GM04503 (cell line): Measurements from ENCODE around the gene TBX3.

ENCODE experiments used
- DNase-seq: peaks from one replicate; pipeline ENCODE4 v3.0.0-alpha.2; 2012; ENCODE audit warnings: low read depth

Gene TBX3

DNA sequence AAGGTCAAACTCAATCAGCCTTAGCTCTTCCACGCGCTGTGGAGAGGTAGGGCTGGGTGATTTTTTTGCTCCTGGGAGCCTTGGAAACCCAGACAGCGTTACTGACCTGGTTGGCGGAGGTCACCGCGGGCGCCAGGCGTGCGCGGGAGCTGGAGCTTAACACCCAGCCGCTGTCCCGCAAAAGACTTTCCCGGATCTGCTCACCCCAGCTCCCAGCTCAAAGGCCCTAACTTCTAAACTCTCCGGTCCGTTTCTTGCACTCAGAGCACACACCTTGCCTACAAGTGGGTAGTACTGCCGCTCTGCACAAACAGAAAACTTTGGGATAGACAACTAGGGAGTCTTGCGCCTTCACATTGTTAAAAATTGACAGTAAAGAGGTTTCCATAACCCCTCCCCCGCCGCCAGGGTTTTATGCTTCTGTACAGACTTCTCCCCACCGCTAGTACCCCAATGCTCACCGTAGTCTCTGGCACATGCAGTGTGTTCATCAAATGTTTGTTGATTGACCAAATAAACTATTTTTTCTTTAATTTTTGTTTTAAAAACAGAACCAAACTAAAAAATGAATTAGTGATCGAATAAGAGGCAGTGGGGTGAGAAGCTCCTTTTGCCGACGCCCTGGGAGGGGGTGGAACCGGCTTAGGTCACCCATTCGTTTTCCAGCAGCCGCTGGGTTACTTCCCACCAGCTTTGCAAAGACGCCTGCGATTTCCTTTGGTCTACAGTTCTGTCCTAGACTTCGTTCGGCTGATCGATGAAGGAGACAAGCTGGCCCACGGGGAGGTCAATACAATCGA, 12.7 kb upstream of the TBX3 start:
- DNase-seq: no peak

DNA sequence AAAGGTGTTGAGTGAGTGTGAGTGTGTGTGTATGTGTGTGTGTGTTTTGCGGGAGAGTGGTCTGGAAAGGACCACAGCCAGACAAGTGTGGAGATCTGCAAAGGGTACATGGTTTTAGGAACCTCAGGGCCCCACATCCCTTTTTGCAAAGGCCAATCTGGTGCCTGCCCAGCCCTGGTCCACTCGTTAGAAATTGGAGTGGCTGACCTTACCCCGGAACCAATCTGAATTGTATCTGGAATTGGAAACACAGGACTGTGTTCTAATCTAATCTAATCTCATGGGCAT, 11.3 kb upstream of the TBX3 start:
- DNase-seq: no peak

DNA sequence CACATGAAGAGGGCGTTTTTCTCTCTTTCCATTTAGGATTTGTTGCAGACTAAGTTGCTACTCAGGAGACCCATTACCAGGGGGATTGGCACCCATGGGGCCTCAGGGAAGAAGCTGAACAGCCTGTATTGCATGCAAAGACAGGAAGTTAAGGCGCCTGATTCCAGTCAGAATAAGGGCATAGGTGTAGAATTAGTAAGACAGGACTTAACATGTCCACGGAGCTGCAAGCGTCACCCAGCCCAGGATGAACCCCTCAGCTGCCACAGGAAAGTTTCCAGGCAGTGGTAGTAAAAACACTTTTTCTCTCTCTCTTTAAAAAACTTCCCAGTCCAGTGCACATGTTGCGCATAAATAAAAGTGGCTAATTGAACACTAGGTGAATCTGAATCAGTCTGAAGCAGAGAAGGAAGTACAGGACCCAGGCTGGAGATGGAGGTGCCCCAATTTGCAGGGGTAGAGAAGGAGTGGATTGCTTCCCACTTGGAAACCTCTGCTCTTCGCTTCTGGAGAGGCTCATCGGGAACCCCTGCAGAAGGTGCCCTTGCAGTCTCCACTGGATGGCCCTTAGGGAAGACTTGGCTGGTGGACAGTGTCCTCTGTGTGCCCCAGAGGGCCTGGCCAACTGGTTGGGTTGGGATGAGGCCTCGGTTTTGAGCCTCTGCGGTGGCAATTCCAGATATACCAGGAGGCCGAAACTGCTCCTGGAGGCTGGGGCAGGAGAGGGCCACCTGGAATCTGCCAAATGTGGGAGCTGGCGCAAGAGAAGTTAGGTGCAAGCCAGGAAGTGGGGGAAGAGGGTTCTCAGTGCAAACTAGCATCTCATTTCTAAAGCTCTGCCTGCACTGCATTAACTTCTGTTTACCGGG, 10.7 kb upstream of the TBX3 start:
- no peak for DNase-seq

DNA sequence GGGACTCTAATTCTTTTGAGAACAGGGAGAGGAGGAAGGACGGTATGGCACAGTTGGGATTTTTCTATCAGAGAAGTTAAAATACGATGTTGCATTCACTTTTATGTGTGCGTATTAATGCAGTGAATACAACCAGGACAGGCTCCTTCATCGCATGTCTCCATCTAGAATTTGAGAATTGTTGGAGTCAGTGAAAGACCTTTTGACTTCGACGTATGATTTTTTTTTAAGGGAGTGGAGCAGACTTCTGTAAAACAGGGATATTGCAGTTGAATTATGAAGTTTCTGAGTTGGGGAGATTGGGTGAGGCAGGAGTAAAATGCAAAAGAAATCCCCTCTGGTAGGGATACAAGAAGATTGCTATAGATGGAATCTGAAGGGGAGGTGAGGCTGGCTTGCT, 9.6 kb upstream of the TBX3 start:
- no peak for DNase-seq

DNA sequence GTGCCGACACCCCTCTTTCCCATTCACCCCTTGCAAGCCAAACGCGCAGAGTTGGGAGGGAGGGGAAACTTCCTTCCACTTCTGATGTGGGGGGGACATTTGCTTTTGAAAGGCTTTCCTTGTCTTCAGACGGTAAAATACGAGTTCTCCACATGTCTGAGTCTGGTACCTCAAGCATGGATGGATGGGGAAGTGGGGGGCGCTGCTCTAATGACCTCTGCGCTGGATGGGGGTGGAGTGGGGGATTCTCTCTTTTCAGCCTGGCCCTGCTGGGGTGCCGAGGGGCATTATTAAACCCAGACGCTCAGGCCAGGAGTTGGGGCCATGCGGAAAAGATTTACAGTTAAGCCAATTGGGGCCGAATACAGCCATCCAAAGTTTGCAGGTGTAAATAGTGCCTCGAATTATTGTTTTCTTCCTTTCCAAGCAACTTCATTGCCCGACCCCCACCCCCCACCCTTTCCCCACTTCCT, 9.1 kb upstream of the TBX3 start:
- no peak for DNase-seq

DNA sequence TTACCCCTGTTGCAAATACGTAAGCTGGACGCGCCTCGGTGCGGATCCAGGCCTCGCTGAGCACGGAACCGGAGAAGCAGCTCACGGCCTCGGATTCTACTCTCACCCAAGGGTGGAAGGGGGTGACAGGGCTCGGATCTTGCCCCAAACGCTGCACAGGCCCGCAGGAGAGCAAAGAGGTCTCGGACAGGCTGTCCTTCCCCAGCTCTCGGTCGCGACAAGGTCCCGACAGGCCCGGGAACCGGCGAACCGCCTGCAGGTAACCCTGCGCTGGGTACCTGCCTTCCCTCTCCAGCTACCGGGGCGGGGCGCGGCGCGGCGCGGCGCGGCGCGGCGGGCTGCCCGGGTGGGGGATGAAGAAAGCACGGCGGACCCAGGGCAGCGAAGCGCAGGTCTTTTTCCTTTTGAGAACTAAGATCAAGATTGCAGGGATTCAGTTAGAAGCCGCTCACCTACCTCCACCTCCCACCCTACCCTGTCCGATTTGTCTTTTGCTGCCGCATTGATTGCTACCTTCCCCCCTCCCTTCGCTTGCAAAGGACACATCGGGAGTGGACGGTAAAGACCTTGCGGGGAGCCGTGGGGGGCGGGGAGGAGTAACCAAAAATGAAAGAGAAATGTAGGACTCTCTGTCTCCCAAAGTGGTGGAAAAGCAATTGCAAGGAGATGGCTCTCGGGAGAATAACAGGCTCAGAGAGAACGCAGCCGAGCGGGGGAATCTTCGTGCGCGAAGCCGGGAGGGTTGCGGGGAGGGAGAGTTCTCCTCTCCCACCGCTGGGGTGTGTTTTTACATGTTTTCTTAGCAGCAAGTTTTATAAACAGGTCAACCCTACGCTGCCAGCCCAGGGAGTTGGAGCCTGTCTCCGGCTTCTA, 8.4 kb upstream of the TBX3 start:
- no peak for DNase-seq

DNA sequence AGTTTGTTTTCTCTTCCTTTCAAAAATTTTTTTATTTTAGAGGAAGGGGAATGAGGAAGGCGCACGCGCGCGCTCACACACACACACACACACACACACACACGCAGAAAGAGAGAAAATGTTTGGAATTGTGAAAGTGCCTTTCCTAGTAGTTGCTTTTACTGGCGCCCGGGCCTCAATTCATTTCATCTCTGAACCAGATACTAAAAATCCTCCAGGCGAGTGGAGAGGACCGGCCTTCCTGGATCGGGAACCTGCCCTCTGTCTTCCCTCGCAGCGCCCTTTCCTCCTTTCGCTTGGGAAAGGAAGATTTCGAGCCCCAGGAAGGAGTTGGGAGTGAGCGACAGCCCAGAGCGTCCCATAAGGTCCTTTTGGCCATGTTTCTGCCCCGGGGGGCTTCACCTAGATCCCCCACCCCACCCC, 7.8 kb upstream of the TBX3 start:
- no peak for DNase-seq

DNA sequence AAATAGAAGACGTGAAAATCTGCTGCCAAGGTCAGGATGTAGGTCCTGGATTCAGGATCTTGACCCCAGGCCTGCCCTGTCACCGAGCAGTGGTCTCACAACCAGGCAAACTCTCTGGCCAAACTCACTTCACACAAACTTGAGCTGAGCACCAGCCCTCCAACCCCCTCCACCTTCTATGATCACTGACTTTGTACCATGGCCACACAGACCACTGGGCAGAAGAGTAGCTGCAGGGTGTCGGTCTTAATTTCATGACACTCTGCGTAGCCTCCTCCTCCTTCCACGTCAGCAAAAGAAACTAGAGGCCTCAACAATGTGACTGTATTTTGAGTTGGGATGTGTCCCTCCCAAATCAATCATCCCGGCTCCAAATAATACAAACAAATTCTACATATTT, 7.2 kb upstream of the TBX3 start:
- DNase-seq: no peak

DNA sequence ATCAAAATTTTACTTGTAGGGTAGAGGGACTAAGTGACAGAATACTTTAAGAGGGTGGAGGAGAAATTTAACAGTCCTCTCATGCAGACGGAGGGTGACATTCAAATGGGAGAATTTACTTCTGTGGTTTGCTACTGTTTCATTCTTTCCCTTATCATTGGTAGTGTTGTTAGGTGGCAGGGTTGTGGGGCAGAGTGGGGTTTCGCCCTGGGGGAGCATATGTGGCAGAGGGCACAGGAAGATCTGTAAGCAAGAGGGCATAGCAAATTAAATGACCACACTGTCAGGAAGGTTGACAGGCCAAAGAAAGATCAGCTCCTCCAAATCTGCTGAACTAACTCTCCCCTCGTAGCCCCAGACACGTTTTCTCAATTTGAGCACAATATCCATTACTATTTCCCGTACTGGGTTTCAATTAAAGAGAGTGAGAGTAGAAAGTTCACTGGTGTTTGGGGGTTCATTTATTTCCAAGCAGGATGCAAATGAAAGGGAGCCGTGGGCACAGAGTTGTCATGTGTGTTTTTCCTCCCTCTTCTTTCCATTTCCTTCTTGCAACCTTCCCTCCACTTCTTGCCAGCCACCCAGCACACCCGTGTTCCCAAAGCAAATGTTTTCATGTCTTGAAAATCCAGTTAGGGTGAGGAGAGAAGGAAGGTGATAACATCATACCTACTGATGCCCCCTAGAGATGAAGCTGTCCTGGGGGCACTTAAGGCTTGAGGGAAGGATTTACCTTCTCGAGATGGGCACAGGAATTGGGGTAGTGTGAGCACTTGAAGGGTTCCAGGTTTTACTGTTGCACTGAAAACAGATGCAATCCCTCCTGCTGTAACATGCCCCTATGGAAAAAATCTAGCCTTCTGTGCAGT, 6.5 kb upstream of the TBX3 start:
- no peak for DNase-seq

DNA sequence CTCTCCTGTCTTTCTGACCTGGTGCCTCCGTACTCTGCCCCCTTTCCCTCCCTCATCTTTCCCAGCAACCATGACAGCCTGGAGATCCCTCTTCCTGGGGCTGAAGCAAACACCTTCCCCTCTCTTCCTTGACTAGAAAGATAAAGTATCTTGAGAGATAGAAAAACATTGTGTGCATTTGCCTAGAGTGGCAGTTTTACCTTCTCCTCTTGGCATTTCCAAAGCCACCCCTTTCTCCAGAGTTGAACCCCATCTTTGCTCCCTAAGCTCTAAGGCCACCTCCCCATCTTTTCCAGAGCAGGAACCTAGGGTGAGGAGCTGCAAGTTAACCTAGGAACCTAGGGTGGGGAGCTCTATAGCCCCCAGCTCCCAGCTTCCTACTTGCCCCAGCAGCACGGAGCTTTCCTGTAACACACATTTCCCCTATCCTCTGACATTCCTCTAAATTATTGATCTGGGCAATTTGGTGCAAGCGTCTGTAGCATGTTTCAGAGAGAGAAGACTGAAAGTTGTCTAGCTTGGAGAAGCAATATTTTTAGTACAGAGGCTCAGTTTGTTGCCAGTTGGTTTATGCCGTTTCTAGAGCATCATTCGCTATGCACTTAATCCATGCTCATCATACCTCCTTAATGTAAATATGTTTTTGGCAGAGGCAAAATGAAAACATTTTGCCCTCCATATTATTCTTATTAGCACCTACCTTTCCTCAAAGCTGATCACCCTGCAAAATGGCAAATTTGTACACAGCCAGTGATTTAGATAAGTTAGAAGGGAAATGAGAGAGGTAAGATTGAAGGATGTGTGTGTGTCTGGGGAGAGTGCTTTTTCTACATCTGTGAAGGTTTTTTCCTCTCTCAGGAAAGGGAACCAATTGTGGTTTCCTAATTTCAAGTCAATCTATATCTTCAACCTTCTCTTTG, 5.4 kb upstream of the TBX3 start:
- DNase-seq: no peak

DNA sequence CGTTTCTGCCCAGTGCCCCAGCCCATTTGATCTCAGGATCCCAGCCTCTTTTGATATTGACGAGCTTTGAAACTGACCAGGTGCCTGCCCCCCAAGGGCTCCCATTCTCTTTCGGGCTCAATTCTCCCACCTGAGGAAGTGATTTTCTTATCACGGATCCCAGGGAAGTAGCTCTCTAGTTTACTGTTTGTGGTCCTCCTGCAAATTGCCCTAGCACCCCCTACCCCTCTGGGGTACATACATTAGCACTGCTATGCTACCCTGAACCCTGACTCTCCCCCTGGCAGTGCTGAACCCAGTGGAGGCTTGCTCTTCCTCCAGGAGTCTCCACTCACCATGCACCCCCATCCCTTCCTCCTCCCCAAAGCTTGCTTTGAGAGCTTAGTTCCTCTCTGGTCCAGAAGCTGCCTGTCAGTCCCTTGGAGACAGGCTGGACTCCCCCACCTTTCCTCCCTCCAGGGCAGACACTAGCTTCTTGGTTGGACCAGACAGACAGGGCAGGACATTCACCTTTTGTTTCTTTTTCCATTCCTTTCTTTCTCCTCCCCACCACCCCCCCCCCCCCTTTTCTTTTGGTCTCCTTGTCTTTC, 4.4 kb upstream of the TBX3 start:
- no peak for DNase-seq

DNA sequence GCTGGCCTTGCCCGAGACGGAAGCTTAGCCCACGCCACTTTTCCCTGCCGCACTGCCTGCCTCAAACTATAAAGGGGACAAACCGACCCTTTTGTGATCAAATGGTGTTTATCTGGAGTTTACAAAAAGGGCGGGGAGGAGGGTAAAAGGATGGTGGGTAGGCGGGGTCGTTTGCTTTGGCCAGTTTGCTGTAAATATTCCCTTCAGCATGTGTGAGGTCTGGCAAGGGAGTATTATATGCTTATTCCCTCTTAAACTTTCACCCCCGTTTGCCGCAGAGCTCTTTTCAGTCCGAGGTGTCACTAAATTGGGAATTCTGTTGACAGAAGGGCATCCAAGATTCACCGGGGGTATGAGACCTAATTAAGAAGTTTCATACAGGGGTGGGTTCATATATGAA, 3.8 kb upstream of the TBX3 start:
- no peak for DNase-seq

DNA sequence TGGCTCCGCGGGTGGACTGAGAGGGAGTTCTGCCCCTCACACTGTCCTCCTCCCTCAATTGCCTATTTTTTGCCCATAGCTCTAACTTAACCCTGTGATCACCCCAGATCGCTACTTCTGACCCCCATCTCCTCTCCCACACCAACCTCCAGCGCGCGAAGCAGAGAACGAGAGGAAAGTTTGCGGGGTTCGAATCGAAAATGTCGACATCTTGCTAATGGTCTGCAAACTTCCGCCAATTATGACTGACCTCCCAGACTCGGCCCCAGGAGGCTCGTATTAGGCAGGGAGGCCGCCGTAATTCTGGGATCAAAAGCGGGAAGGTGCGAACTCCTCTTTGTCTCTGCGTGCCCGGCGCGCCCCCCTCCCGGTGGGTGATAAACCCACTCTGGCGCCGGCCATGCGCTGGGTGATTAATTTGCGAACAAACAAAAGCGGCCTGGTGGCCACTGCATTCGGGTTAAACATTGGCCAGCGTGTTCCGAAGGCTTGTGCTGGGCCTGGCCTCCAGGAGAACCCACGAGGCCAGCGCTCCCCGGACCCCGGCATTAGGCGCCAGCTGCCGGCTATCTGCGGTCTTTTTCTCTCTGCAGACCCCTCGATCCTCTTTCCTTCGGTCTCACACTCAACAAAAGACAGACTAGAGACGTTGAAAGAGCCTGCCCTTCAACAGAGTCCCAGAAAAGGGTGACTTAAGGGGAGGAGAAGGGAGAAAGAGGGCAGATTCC, 3.0 kb upstream of the TBX3 start:
- no peak for DNase-seq

DNA sequence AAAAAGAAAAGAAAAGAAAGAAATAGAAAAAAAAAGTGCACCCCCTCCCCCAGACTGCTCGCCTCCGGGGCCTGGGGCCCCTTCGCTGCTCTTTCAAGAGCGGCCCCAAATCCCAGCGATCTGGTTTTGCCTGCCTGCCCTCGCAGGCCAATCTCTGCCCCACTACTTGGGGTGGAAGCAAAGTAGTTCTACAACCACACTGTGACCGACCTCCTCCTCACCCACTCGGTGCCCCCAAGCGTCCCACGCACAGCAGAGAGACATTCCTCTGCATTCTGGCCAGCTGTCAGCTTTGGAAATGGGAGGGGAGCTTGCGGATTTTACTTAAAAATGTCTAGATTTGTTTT, 2.4 kb upstream of the TBX3 start:
- DNase-seq: no peak

DNA sequence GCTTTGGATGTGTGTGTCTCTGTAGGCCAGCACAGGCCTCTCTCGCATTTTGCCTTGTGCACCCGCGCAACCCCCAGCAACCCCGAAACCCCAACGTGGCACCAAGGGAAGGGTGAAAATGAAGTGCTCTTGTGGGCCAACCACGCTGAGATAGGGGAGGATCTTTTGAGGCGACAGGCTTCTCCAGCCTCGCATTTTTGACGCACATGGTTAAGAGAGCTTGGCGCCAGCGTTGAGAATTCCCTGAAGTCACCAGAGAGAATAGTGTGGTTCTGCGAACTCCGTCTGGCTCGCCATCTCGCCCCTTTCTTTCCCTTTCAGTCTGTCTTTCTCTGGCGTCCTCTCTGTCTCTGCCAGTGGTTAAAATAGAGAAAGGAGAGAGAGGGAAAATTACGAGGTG, 1.9 kb upstream of the TBX3 start:
- DNase-seq: no peak

DNA sequence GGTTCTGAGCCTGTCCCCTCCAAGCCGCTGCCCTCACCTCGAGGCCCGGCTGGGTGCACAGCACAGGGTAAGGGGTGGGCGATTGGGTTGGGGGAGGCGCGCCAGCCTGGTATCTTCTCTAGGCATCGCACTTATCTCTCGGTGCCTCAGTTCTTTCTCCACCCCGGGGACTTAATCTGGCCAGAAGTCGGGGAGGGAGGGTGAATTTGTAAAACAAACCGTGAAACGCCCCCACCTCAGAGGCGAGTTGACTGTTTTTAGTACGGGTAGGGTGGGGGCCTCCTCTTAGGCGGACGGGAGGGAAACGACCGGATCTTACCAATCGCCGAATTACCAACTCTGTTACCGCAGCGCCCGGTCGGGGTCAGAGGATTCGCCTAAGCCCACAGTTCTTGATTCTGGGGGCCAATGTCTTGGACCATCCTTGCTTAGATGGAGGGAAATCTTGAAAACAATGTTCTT, 1.4 kb upstream of the TBX3 start:
- DNase-seq: no peak

DNA sequence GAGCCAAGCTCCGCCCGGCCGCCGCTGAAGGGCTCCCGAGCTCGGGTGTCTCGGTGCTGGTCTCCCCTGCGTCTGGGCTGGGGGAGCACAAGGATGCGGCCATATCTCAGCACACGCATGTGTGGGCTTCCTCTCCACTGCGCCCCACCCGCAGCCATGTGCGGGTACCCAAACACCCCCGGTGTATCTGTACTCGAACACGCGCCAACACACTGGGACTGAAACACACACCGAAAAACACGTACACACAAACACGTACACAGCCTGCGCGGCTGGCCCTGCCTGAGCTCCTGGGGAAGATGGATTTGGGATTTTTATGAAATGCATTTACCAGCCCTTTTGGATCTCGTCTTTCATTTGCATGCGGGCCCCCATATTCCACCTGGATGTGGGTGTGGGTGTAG, 897 bp upstream of the TBX3 start:
- DNase-seq: no peak

DNA sequence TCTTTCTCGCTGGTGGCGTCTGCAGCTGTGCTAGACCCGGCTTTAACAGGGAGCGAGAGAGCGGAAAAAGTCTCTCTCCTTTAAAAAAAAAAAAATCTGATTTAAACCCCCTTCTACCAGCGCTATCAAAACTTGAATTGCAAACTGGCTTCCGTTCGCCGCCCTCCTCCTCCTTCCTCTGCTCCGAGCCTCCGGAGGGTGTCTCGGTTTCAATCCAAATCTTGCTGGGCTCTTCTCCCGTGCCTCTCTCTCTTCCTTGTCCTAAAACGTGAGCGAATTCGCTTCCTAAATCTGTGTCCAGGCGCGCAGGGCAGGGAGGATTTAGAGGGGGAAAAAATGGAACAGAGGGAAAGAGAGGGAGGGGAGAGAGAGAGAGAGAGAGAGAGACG, 272 bp downstream of the TBX3 start:
- DNase-seq: no peak
